Osteocyte (in vitro differentiated cells): ENCODE results near the gene KCNQ5. TPM values are rescaled to one million over a fixed set of nuclear protein-coding genes. Genes with fewer than 3 reads are reported as not detected.

Source experiments
- DNase-seq: peaks from one replicate; pipeline ENCODE4 v3.0.0; 2021; ENCODE audit warnings: mixed read lengths; ENCODE audit not compliant: unreplicated experiment; ENCODE audit errors: extremely low spot score
- H3K27ac Mint-ChIP-seq: one replicate; pipeline ENCODE4 v1.8.0; 2021; ENCODE audit warnings: mild to moderate bottlenecking, mixed read lengths; ENCODE audit not compliant: unreplicated experiment
- H3K27me3 Mint-ChIP-seq: one replicate; pipeline ENCODE4 v1.8.0; 2021; ENCODE audit warnings: mixed read lengths; ENCODE audit not compliant: unreplicated experiment
- H3K36me3 Mint-ChIP-seq: one replicate; pipeline ENCODE4 v1.8.0; 2021; ENCODE audit warnings: mixed read lengths; ENCODE audit not compliant: unreplicated experiment
- H3K4me1 Mint-ChIP-seq: one replicate; pipeline ENCODE4 v1.8.0; 2021; ENCODE audit warnings: mixed read lengths; ENCODE audit not compliant: unreplicated experiment
- H3K4me3 Mint-ChIP-seq: one replicate; pipeline ENCODE4 v1.8.0; 2021; ENCODE audit warnings: mild to moderate bottlenecking, moderate library complexity, mixed read lengths; ENCODE audit not compliant: unreplicated experiment
- H3K9me3 Mint-ChIP-seq: one replicate; pipeline ENCODE4 v1.8.0; 2021; ENCODE audit warnings: mixed read lengths; ENCODE audit not compliant: unreplicated experiment
- CTCF ChIP-seq: fragments of 200-600 bp; sonication (generic); IDR thresholded peaks from 2 replicates; pipeline ENCODE4 v1.5.0; 2021; ENCODE audit warnings: antibody characterized with exemption, mild to moderate bottlenecking, moderate library complexity
- total RNA-seq: library from RNA; stranded (reverse); gene quantifications from 2 replicates; pipeline ENCODE4 v1.2.1, GENCODE V29; 2021

Gene KCNQ5
- total RNA-seq, 1 donor from 2014 or later = 7.2 TPM

GRCh38 chr6:72728706-72729343 is 107.0 kb downstream of the KCNQ5 start:
- H3K4me1 Mint-ChIP-seq = peaks cover 7% of the 10 kb centered on the region
- H3K27me3 Mint-ChIP-seq = no peaks in the 10 kb centered on the region
- H3K4me3 Mint-ChIP-seq = no peak overlapping the region
- no peak overlapping the region for H3K27ac Mint-ChIP-seq
- H3K9me3 Mint-ChIP-seq = no peaks in the 10 kb centered on the region
- no peak for DNase-seq
- no peak for TF ChIP-seq CTCF
- no peaks in the 10 kb centered on the region for H3K36me3 Mint-ChIP-seq

GRCh38 chr6:72733045-72733444 is 111.2 kb downstream of the KCNQ5 start:
- Mint-ChIP-seq H3K9me3 (no peaks in the 10 kb centered on the region), H3K27me3 (no peaks in the 10 kb centered on the region), H3K4me3 (no peak overlapping the region), H3K36me3 (no peaks in the 10 kb centered on the region), H3K27ac (no peak overlapping the region), H3K4me1 (peaks cover 10% of the 10 kb centered on the region)
- TF ChIP-seq CTCF = no peak
- no peak for DNase-seq

GRCh38 chr6:72738091-72738490 is 116.2 kb downstream of the KCNQ5 start:
- TF ChIP-seq CTCF = no peak
- H3K9me3 Mint-ChIP-seq = no peaks in the 10 kb centered on the region
- no peak for DNase-seq
- no peaks in the 10 kb centered on the region for H3K27me3 Mint-ChIP-seq
- H3K4me3 Mint-ChIP-seq = no peak overlapping the region
- peaks cover 21% of the 10 kb centered on the region for H3K4me1 Mint-ChIP-seq
- H3K27ac Mint-ChIP-seq = no peak overlapping the region
- no peaks in the 10 kb centered on the region for H3K36me3 Mint-ChIP-seq

GRCh38 chr6:72739368-72739779 is 117.5 kb downstream of the KCNQ5 start:
- Mint-ChIP-seq H3K4me1 (peaks cover 21% of the 10 kb centered on the region), H3K36me3 (no peaks in the 10 kb centered on the region), H3K9me3 (no peaks in the 10 kb centered on the region), H3K27me3 (no peaks in the 10 kb centered on the region), H3K4me3 (no peak overlapping the region), H3K27ac (no peak overlapping the region)
- no peak for DNase-seq
- TF ChIP-seq CTCF = no peak

GRCh38 chr6:72740135-72740534 is 118.3 kb downstream of the KCNQ5 start:
- DNase-seq = no peak
- TF ChIP-seq CTCF = no peak
- H3K27me3 Mint-ChIP-seq = no peaks in the 10 kb centered on the region
- peaks cover 27% of the 10 kb centered on the region for H3K4me1 Mint-ChIP-seq
- no peaks in the 10 kb centered on the region for H3K9me3 Mint-ChIP-seq
- H3K36me3 Mint-ChIP-seq = no peaks in the 10 kb centered on the region
- H3K4me3 Mint-ChIP-seq = no peak overlapping the region
- H3K27ac Mint-ChIP-seq = no peak overlapping the region
